Rectal smooth muscle tissue (tissue), 1 donor: ENCODE data around the gene MAP4.
"Not testable (repeated sequence)": the region's sequence is repeated elsewhere in the genome, so short reads cannot be mapped to it uniquely, and the experiment has no call there.

Experiments used
- H3K27ac ChIP-seq: one replicate; pipeline ENCODE4 v1.7.0; 2013; ENCODE audit warnings: low read depth, low read length, inconsistent platforms
- H3K27me3 ChIP-seq: one replicate; pipeline ENCODE4 v1.7.0; 2013; ENCODE audit warnings: low read length; ENCODE audit not compliant: control insufficient read depth, insufficient read depth
- H3K36me3 ChIP-seq: one replicate; pipeline ENCODE4 v1.7.0; 2013; ENCODE audit warnings: low read length; ENCODE audit not compliant: control insufficient read depth, insufficient read depth
- H3K4me1 ChIP-seq: one replicate; pipeline ENCODE4 v1.7.0; 2013; ENCODE audit warnings: low read length; ENCODE audit not compliant: control insufficient read depth, insufficient read depth
- H3K4me3 ChIP-seq: one replicate; pipeline ENCODE4 v1.7.0; 2013; ENCODE audit warnings: low read length
- H3K9ac ChIP-seq: one replicate; pipeline ENCODE4 v1.7.0; 2013; ENCODE audit warnings: low read length

MAP4 gene

DNA sequence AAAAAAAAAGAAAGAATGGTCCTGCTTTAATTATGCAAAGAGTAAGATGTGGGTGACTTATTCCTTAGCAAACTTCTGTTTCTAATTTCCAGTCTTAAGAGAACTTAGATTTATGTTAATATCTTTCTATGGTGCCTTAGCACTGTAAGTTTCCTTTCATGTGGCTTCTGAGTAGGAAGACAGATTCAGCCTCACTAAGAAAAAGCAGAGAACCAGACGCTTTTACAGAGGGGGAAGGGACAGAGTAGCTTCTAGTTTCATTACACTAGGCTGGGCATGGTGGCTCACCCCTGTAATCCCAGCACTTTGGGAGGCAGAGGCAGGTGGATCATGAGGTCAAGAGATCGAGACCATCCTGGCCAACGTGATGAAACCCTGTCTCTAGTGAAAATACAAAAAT is 118.3 kb downstream of the MAP4 start:
- Histone ChIP-seq H3K36me3 (peaks cover 2% of the 10 kb centered on the region), H3K4me3 (no peak overlapping the region), H3K9ac (no peak overlapping the region)

DNA sequence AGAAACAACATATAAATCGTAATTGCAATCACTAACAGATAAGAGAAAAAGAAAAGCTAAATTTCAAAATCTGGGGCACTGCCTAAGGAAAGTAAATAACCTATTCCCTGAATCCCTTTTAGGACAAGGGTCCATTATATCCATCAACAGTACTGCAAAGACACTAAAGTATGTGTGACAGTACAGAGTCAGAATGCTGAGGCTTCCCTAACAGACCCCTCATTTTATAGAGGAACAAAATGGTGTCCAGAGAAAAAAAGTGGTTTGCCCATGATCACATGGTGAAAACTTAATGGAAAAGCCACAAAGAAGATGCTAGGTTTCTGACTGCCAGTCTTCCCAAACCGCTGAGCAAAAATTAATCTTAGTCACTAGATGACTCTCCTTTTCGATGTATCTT is 119.5 kb downstream of the MAP4 start:
- H3K36me3 ChIP-seq = peaks cover 2% of the 10 kb centered on the region
- no peak overlapping the region for H3K9ac ChIP-seq
- no peak overlapping the region for H3K4me3 ChIP-seq
- H3K4me1 ChIP-seq = peaks cover 3% of the 10 kb centered on the region
- H3K27me3 ChIP-seq = no peaks in the 10 kb centered on the region
- no peak overlapping the region for H3K27ac ChIP-seq

More for the DNA sequence above, 118.3 kb downstream of the MAP4 start:
- Histone ChIP-seq H3K27ac (no peak overlapping the region), H3K4me1 (peaks cover 2% of the 10 kb centered on the region), H3K27me3 (no peaks in the 10 kb centered on the region)

DNA sequence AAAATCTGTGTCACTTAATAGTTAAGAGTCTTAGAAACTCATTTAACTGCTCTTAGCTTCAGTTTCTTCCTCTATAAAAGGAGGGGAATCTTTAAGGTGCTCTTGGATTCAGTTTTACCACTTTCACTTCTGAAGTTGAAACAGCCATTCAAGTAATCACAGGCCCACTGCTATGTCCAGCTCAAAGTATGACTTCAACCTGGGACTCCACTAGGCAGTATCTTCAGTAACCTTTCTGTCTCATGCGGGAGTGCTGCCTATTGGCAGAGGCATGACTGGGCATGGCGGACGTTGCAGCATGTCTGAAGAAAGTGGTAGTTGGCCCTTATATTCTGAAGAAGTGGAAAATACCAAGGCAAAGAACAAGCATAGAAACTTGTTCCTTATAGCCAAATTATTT is 121.0 kb downstream of the MAP4 start:
- Histone ChIP-seq H3K27ac (no peak overlapping the region), H3K9ac (no peak overlapping the region), H3K36me3 (peaks cover 2% of the 10 kb centered on the region), H3K4me1 (peaks cover 14% of the 10 kb centered on the region), H3K27me3 (no peaks in the 10 kb centered on the region), H3K4me3 (no peak overlapping the region)

DNA sequence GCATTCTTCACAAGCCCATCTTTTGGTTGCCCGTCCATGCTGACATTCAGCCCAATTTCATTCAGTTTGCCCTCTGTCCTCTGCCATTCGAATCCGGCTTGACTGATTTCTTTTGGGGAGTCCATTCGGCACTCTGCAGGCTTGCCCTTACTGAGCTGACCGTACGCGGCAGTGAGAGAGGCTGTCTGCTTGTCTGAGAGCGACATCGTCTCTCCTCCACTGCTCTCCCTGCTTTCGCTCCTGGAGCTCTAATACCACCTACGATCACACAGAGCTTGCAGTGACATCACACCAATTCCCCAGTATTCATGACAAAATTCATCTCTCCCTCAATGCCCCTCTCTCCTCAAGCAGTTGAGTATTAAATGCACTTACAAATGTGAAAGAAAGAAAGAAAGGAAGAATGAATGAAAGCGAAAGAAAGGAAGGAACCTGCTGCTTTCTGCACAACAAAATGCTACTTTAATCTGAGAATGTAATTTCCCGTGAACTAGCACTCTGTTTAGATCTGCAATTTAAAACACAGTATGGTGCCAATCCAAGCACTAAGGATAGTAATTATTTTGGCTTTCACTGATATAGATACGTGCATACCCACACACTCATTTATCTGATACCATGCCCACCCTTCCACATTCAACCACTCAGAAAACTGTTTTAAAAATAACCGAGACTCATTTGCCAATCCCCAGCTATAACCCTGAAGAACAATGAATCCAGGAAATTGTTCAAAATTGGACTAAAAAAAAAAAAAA is 123.8 kb downstream of the MAP4 start:
- Histone ChIP-seq H3K4me1 (peaks cover 14% of the 10 kb centered on the region), H3K27me3 (no peaks in the 10 kb centered on the region), H3K9ac (no peak overlapping the region), H3K4me3 (no peak overlapping the region), H3K27ac (no peak overlapping the region), H3K36me3 (no peaks in the 10 kb centered on the region)

DNA sequence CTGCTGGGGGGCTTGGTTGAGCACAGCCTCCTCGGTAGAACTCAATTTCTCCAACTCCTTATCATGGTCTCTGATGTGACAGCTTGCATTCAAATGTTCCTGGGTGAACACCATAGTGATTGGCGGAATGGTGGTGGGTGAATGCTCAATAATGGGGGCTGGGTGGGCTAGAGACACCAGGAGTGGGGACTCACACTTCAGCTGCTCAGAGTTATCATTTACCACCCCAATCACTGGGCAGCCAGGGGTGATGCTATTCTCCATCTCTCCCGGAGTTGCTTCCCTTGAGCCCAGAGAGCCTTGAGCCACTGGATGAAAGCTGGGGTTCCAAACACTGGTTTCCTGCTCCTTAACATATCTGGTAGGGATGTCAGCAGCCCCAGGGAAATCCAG is 124.6 kb downstream of the MAP4 start:
- Histone ChIP-seq H3K4me3 (no peak overlapping the region), H3K36me3 (no peaks in the 10 kb centered on the region), H3K27me3 (no peaks in the 10 kb centered on the region), H3K4me1 (peaks cover 14% of the 10 kb centered on the region), H3K9ac (no peak overlapping the region), H3K27ac (peak overlapping the region; percentile 35)

DNA sequence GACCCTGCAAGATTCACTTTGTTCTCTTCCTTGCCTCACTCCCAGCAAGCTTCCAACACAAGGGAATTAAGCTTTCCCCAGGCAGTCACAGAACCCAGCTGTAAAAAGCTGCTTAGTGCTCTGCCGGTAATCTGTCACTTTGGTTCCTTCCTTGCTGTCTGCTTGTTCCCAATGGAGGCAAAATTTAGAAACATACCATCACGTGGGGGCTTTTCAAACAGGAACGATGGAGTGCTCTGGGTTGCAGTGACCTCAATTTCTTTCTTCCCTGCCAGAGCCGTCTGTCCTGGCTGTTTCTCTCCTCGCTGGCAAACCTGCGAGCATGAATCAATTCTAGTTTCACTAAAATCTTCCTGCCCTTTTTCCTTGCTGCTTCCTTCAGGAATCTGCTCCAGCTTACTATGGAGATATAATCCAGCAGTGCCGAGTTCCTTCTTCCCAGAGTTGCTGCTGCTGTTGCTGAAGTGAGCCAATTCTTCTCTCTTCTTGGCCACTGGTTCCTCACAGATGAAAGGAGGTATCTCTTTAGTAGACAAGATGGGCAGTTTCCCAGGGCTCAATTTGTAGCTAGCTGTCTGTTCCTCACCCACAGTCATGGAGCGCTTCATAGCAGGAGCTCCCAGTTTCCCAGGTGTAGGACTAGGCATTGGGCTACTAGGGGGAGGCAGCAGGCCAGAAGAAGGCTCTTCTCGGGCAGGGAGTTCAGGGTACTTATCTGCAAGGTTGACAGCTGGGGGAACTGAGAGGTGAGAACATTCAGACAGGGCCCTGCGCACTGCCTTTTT is 125.2 kb downstream of the MAP4 start:
- Histone ChIP-seq H3K4me3 (no peak overlapping the region), H3K4me1 (peaks cover 14% of the 10 kb centered on the region), H3K9ac (no peak overlapping the region), H3K36me3 (no peaks in the 10 kb centered on the region), H3K27ac (peak overlapping the region; percentile 35), H3K27me3 (no peaks in the 10 kb centered on the region)

DNA sequence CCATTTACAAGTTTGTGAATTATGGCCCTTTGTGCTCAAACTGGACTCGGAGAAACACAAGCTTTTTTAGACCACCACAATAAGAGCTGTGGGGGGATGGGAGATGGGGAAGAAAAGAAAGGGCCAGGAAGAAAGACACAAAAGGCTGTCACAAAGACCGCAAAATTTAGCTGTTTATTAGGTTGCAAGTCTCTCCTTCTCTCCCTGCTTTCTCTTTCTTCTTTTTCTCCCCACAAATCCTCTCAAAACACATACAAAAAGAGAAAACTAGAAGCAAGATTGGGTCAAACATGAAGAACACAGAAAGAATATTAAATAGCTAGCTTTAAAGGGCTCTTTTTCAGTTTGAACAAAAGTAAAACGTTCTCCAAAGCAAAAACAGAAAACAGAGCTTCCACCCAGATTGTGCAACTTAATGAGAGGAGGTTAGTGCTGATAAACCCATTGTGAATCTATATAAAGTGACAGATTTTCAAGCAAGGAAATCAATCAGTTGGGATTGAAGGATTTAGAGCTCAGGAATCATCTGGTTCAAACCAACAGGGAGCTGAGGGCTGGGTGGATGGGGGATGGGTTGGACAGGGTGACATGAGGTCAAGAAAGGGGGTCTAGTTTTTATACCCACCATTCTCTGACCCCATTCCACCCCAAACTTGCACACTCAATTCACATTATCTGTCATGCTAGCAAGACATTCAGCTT is 125.9 kb downstream of the MAP4 start:
- no peak overlapping the region for H3K4me3 ChIP-seq
- peaks cover 14% of the 10 kb centered on the region for H3K4me1 ChIP-seq
- no peaks in the 10 kb centered on the region for H3K27me3 ChIP-seq
- H3K9ac ChIP-seq = no peak overlapping the region
- no peaks in the 10 kb centered on the region for H3K36me3 ChIP-seq
- peak overlapping the region; percentile 34 for H3K27ac ChIP-seq

DNA sequence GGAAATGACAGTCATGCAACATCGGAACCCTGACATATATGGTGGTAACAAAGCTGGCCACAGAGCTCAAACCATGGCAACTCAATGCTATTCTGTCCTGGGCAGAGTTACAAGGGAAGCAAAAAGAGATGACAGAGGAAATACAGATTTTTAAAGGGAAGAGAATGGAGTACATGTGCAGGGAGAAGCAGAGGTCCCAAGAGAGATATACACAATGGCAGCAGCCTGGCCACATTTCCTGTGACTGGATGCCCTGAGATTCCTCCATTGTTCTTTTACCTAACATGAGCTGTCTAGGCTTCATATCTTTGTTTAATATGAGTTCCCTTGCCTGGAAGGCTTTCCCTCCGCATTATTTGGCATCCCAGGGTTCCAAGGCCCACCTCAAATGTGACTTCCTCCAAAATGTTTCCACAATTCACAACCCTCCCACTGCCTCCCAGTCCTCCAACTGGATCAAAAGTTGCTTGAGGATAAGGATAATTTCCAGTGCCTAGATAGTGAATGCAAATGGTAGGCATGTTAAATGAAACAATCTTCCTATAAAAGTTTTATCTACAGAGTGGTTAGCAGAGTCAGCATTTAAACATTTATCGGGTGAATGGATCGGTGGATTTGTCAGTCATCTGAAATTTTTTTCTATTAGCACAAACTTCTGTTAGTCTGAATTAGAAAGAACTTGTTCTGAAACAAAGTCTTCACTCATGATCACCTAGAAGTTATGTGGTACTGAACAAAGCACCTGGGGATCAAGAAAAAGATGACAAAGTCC is 127.0 kb downstream of the MAP4 start:
- Histone ChIP-seq H3K4me1 (peaks cover 14% of the 10 kb centered on the region), H3K4me3 (no peak overlapping the region), H3K27ac (no peak overlapping the region), H3K36me3 (no peaks in the 10 kb centered on the region), H3K27me3 (no peaks in the 10 kb centered on the region), H3K9ac (no peak overlapping the region)

DNA sequence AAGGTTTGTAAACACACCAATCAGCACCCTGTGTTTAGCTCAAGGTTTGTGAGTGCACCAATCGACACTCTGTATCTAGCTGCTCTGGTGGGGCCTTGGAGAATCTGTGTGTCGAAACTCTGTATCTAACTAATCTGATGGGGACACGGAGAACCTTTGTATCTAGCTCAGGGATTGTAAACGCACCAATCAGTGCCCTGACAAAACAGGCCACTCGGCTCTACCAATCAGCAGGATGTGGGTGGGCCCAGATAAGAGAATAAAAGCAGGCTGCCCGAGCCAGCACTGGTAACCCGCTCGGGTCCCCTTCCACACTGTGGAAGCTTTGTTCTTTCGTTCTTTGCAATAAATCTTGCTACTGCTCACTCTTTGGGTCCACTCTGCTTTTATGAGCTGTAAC is 128.2 kb downstream of the MAP4 start:
- H3K4me3 ChIP-seq, H3K27ac ChIP-seq, H3K9ac ChIP-seq, H3K27me3 ChIP-seq, H3K36me3 ChIP-seq: not testable (repeated sequence)
- peaks cover 14% of the 10 kb centered on the region for H3K4me1 ChIP-seq

DNA sequence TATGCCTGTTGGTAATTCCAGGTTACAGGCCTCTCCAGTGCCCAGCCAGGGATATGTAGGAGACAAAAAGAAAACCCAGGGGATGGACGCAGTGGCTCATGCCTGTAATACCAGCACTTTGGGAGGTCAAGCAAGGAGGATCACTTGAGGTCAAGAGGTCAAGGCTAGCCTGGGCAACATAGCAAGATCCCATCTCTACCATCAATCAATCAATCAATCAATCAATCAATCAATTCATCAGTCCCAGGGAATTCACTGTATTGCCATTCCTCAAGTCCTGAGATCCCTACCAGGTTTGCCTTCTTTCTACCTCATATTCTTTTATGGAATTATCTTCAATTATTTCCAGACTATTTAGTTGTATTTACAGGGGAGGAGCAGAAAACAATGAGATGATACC is 131.0 kb downstream of the MAP4 start:
- H3K36me3 ChIP-seq = no peaks in the 10 kb centered on the region
- H3K9ac ChIP-seq = no peak overlapping the region
- no peaks in the 10 kb centered on the region for H3K27me3 ChIP-seq
- no peak overlapping the region for H3K4me3 ChIP-seq
- H3K4me1 ChIP-seq = peaks cover 2% of the 10 kb centered on the region
- no peak overlapping the region for H3K27ac ChIP-seq

DNA sequence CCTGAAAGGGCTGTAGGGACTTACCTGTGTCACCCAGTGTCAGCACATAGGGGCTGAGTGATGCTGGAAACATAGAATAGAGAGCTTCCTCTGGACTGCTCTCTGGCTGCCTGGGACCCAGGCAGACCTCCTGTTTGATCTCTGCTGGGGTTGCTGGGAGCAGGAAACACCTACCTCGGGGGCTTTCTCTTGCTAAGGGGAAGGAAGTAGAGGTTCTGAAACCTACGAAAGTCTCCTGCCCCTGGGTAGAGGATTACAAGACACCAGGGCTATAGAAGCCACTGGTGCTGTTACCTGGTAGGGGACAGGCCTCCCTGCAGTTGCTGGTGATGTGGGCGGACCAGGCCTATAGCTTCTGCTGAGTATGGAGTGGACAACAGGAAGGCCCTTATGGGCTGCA is 131.6 kb downstream of the MAP4 start:
- H3K9ac ChIP-seq = no peak overlapping the region
- no peaks in the 10 kb centered on the region for H3K36me3 ChIP-seq
- H3K4me3 ChIP-seq = no peak overlapping the region
- H3K4me1 ChIP-seq = no peaks in the 10 kb centered on the region
- H3K27me3 ChIP-seq = no peaks in the 10 kb centered on the region
- H3K27ac ChIP-seq = no peak overlapping the region

DNA sequence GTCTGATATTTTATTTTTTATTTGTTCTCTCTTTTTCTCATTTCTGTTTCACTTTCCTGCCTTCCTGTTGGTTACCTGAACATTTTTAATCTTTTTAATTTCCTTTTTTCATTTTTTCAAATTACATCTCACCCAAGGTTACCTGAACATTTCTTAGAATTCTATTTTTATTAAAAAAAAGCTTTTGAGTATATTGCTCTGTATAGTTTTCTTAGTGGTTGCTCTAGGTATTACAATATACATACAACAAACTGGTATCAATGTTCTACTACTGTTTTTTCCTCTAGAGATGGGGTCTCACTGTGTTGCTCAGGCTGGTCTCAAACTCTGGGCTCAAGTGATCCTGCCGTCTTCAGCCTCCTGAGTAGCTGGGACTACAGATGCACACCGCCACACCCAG is 133.9 kb downstream of the MAP4 start:
- H3K27ac ChIP-seq = no peak overlapping the region
- H3K9ac ChIP-seq = no peak overlapping the region
- H3K27me3 ChIP-seq = no peaks in the 10 kb centered on the region
- H3K4me3 ChIP-seq = no peak overlapping the region
- no peaks in the 10 kb centered on the region for H3K4me1 ChIP-seq
- no peaks in the 10 kb centered on the region for H3K36me3 ChIP-seq
